GM23248 (cell line): Measurements from ENCODE around the gene TMEM95. TPM values are rescaled to one million over a fixed set of nuclear protein-coding genes. Genes with fewer than 3 reads are reported as not detected.
A peak's percentile ranks its signal among the peaks of the same experiment; 100 is the strongest.

Experiments
- DNase-seq: peaks from one replicate; pipeline ENCODE4 v3.0.0-alpha.2; 2015
- H2AFZ ChIP-seq: fragments of 200-600 bp; sonication (generic); 2 replicates; pipeline ENCODE4 v1.6.1; 2016; ENCODE audit warnings: antibody characterized with exemption
- H3F3A ChIP-seq: fragments of 200-600 bp; sonication (generic); 2 replicates; pipeline ENCODE4 v1.6.1; 2016; ENCODE audit warnings: mild to moderate bottlenecking, antibody characterized with exemption, mixed run types; ENCODE audit not compliant: insufficient read depth
- H3K27ac ChIP-seq: fragments of 200-600 bp; sonication (generic); 2 replicates; pipeline ENCODE4 v1.5.1; 2016; ENCODE audit warnings: mild to moderate bottlenecking
- H3K27me3 ChIP-seq: fragments of 200-600 bp; sonication (generic); replicated peaks from 2 replicates; pipeline ENCODE4 v1.6.1; 2016; ENCODE audit warnings: mild to moderate bottlenecking; ENCODE audit not compliant: insufficient read depth
- H3K36me3 ChIP-seq: fragments of 200-600 bp; sonication (generic); 2 replicates; pipeline ENCODE4 v1.6.1; 2016; ENCODE audit warnings: low read depth, mild to moderate bottlenecking
- H3K4me1 ChIP-seq: fragments of 200-600 bp; sonication (generic); 2 replicates; pipeline ENCODE4 v1.6.1; 2016; ENCODE audit warnings: mild to moderate bottlenecking; ENCODE audit not compliant: insufficient read depth
- H3K4me2 ChIP-seq: fragments of 200-600 bp; sonication (generic); one replicate; pipeline ENCODE4 v1.6.1; 2016; ENCODE audit warnings: mild to moderate bottlenecking; ENCODE audit not compliant: unreplicated experiment
- H3K4me3 ChIP-seq: fragments of 200-600 bp; sonication (generic); 2 replicates; pipeline ENCODE4 v1.5.1; 2016; ENCODE audit warnings: mild to moderate bottlenecking
- H3K79me2 ChIP-seq: fragments of 200-600 bp; sonication (generic); 2 replicates; pipeline ENCODE4 v1.6.1; 2016; ENCODE audit warnings: mild to moderate bottlenecking; ENCODE audit not compliant: insufficient read depth
- H3K9ac ChIP-seq: fragments of 200-600 bp; sonication (generic); 2 replicates; pipeline ENCODE4 v1.6.1; 2016; ENCODE audit warnings: mild to moderate bottlenecking
- H3K9me2 ChIP-seq: fragments of 200-600 bp; sonication (generic); 2 replicates; pipeline ENCODE4 v1.6.1; 2016; ENCODE audit warnings: mixed run types, mild to moderate bottlenecking, moderate library complexity; ENCODE audit not compliant: insufficient read depth
- H3K9me3 ChIP-seq: fragments of 200-600 bp; sonication (generic); one replicate; pipeline ENCODE4 v1.6.1; 2017; ENCODE audit warnings: low read depth
- H4K20me1 ChIP-seq: fragments of 200-600 bp; sonication (generic); 2 replicates; pipeline ENCODE4 v1.6.0; 2016; ENCODE audit not compliant: insufficient read depth
- EZH2 ChIP-seq: fragments of 200-600 bp; sonication (generic); IDR thresholded peaks from 2 replicates; pipeline ENCODE4 v1.6.1; 2018; ENCODE audit warnings: antibody characterized with exemption, mild to moderate bottlenecking; ENCODE audit not compliant: insufficient read depth, poor library complexity, severe bottlenecking
- EZH2phosphoT487 ChIP-seq: fragments of 200-600 bp; sonication (generic); IDR thresholded peaks from 2 replicates; pipeline ENCODE4 v1.6.1; 2018; ENCODE audit warnings: antibody characterized with exemption, moderate library complexity, mild to moderate bottlenecking, low read depth; ENCODE audit not compliant: insufficient read depth
- WGBS, 2 experiments: methylation state at CpG; one replicate each; pipeline ENCODE4 v1.1.6; 2015 to 2017; ENCODE audit warnings: low lambda C conversion rate in 2 of 2, low coverage in 1 of 2; ENCODE audit errors: missing lambda C conversion rate in 2 of 2; 5-methylcytosine and 5-hydroxymethylcytosine counted together
- in situ Hi-C: fragments of 300-500 bp; cut with MboI; formaldehyde crosslinking; loops from 2 replicates; pipeline ENCODE4 v1.15.0; 2020
- polyA plus RNA-seq: library from polyadenylated mRNA; unstranded; fragments of >200 nt; fragmentation: Nextera tagmentation; extraction: Ambion mirVana; gene quantifications from 2 replicates; pipeline ENCODE4 v1.2.1, GENCODE V29; 2016
- total RNA-seq: library from RNA; depleted of rRNA; stranded (reverse); fragments of >200 nt; shearing (Covaris generic); gene quantifications from 2 replicates; pipeline ENCODE4 v1.2.3, GENCODE V29; 2014

Gene TMEM95
- total and polyA plus RNA-seq, 2 experiments from 2014 or later: not detected

DNA sequence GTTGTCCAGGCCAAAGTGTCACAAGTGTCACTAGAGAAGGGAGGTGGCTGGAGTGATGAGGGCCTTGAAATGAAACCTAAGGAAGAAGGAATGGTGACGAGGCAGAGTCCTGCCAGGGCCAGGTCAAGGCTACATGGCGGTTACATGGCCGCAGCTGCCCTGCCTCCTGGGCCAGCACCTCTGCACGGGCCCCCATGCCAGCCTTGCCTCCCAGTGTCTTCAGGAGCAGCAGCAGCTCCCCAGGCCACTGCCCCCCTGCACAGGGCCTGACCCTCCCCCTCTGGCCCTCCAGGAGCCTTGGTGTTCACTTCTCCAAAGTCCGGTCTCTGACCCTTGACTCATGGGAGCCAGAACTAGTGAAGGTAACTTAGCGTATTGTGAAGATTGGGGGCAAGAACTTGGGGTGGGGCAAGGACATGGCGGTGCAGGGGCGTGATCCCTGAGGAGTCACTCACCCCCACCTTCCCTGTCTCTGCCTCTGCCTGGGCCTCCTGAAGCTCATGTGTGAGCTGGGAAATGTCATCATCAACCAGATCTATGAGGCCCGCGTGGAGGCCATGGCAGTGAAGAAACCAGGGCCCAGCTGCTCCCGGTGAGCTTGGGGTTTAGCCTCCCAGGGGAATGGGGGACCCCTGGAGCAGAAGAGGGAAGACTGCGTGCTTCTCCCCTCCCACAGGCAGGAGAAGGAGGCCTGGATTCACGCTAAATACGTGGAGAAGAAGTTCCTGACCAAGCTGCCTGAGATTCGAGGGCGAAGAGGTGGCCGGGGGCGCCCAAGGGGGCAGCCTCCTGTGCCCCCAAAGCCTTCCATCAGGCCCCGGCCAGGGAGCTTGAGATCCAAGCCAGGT is 7.1 kb upstream of the TMEM95 start:
- Histone ChIP-seq H3K27me3 (peaks cover 4% of the 10 kb centered on the region; the same call in 1 of the 2 replicates), H3K36me3 (no peaks in the 10 kb centered on the region), H3K4me1 (peaks cover 17% of the 10 kb centered on the region), H2AFZ (no peak overlapping the region), H3K4me3 (no peak overlapping the region), H4K20me1 (no peaks in the 10 kb centered on the region), H3F3A (peaks cover 6% of the 10 kb centered on the region; the same call in 1 of the 2 replicates), H3K9me2 (no peaks in the 10 kb centered on the region), H3K9ac (peak overlapping the region; percentile 6; the same call in 1 of the 2 replicates), H3K4me2 (no peak overlapping the region), H3K9me3 (no peaks in the 10 kb centered on the region), H3K27ac (0 out of 2 replicates have a peak overlapping the region, but pooled peaks have one; percentile 13), H3K79me2 (peaks cover 16% of the 10 kb centered on the region)
- in situ Hi-C loops: no loop called here
- 57 to 60% methylated on average over 17 to 19 of the region's 19 CpGs for WGBS, 2 experiments
- TF ChIP-seq EZH2phosphoT487 (no peak), EZH2 (no peak)
- DNase-seq: peak; percentile 53

DNA sequence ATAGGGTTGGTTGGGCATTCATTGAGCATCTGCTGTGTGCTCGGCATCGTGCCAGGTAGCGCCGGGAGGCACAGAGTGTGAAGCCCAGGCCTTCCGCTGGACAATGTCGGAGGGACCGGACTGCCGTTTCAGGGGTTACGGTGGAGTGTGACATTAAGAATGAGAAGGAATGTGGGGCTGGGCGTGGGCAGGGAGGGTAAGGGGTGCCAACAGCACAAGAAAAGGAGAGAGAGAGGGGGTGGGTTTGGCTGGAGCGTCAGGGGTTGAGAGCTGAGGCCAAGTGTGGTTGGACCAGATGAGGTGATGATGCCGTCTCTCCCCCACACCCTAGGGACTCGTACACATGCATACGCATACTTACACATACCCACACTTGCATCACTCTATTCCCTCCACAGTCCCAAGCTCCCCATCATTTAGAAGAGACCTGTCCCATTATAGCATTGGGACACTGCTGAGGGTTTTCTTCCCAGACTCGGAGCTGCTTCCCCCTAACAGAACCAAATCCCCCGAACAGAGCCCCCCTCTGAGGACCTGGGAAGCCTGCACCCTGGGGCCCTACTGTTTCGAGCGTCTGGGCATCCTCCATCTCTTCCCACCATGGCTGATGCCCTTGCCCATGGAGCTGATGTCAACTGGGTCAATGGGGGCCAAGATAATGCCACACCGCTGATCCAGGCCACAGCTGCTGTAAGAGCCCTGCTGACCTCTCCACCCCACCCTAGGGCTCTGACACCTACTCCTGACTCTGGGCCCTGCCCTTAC is 6.3 kb upstream of the TMEM95 start:
- no peak for TF ChIP-seq EZH2
- TF ChIP-seq EZH2phosphoT487: no peak
- Histone ChIP-seq H3K4me2 (peak overlapping the region; percentile 82), H2AFZ (no peak overlapping the region), H3K79me2 (peaks cover 24% of the 10 kb centered on the region), H4K20me1 (no peaks in the 10 kb centered on the region), H3K36me3 (no peaks in the 10 kb centered on the region), H3K9ac (peak overlapping the region; percentile 71; the same call in 1 of the 2 replicates), H3K9me3 (no peaks in the 10 kb centered on the region), H3F3A (peaks cover 7% of the 10 kb centered on the region), H3K27ac (0 out of 2 replicates have a peak overlapping the region, but pooled peaks have one; percentile 76), H3K9me2 (no peaks in the 10 kb centered on the region), H3K4me3 (no peak overlapping the region), H3K27me3 (peaks cover 4% of the 10 kb centered on the region; the same call in 1 of the 2 replicates), H3K4me1 (peaks cover 21% of the 10 kb centered on the region)
- in situ Hi-C loops: no loop called here
- DNase-seq: peak; percentile 78
- WGBS, 2 experiments: 38 to 39% methylated on average over 17 to 19 of the region's 19 CpGs

DNA sequence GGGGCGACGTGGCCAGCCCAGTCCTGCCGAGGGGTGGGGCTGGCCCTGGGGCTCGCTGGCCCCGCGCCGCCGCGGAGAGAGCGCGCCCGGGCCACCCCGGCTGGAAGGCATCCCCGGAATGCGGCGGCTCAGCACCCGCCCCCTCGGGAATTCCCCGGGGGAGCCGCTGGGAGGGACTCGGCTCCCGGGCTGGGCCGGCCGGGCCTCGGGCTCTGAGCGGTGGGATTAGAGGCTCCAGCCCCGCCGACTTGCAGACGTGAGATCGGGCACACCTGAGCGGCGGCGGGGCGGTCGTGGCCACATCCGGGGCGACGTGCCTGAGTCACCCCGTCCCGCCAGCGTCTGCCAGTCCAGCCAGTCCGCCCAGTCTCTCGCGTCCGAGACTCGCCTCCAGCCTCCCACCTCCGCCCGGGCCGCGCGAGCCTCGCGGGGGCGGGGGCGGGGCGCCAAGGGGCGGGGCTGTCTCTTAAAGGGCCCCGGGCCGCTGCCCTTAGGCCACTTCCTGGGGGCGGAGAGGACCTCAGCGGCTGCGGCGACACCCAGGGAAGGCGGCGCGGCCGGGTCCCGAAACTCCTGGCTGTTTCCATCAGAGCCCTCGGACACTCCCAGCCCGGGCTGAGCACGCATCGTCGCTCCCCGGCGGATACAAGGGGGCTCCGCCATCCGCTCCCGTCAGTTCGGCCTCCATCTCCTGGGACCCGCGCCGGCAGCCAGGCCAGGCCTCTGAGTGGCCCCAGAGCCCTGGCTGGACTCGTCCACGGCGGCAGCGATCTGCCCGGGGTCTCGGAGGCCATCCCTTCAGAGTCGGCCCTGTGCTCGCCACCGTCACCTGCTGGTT is 3.1 kb upstream of the TMEM95 start, which contains the start of gene KCTD11:
KCTD11 (plus strand) TSS at position 498 of the 838 bp plus-strand sequence.
- peaks cover 37% of the 10 kb centered on the region for H3K4me1 ChIP-seq
- peak within 1 kb of the TSS; percentile 100 for H3K9ac ChIP-seq
- peak within 1 kb of the TSS; percentile 98 for H3K4me3 ChIP-seq
- TF ChIP-seq EZH2phosphoT487: no peak
- no peak for TF ChIP-seq EZH2
- H3K27me3 ChIP-seq: no peaks in the 10 kb centered on the region
- H2AFZ ChIP-seq: peak within 1 kb of the TSS; percentile 66
- H3K4me2 ChIP-seq: peak within 1 kb of the TSS; percentile 97
- DNase-seq: peak; percentile 96
- peaks cover 17% of the 10 kb centered on the region for H3F3A ChIP-seq
- H3K79me2 ChIP-seq: peaks cover 38% of the 10 kb centered on the region
- 1 to 2% methylated on average over 50 to 82 of the region's 91 CpGs for WGBS, 2 experiments
- peak within 1 kb of the TSS; percentile 100 for H3K27ac ChIP-seq
- H3K9me2 ChIP-seq: no peaks in the 10 kb centered on the region
- H3K36me3 ChIP-seq: no peaks in the 10 kb centered on the region
- no peaks in the 10 kb centered on the region for H4K20me1 ChIP-seq
- in situ Hi-C loops: no loop called here
- no peaks in the 10 kb centered on the region for H3K9me3 ChIP-seq
